Measurements from ENCODE around the gene GUCY1A1. TPM values are rescaled to one million over a fixed set of nuclear protein-coding genes. Genes with fewer than 3 reads are reported as not detected.
A peak's percentile ranks its signal among the peaks of the same experiment; 100 is the strongest.

Gene GUCY1A1
- total and polyA plus RNA-seq, 12 donors, result 6.7 to 101 (median 60.2) TPM

- ATAC-seq, result no peak
- TF ChIP-seq CTCF (IDR thresholded peaks at IDR 0.05), result no peak
- 42 to 70% methylated on average over 1 of the region's 1 CpG for WGBS, 2 donors
These were observed 8.0 kb upstream of the GUCY1A1 start for GRCh38 chr4:155658681-155659064.

GRCh38 chr4:155659176-155659575 is 7.5 kb upstream of the GUCY1A1 start:
- no peak for ATAC-seq
- Histone ChIP-seq H3K36me3 (no peaks in the 10 kb centered on the region), H3K9me3 (peaks cover 0 to 14% (median 0%) of the 10 kb centered on the region in 11 donors), H3K27ac (peak overlapping the region in 3 of 10 donors; percentile 29 to 39 (median 31)), H3K4me1 (peaks cover 0 to 20% (median 10%) of the 10 kb centered on the region in 9 donors), H3K4me3 (no peak overlapping the region), H3K27me3 (no peaks in the 10 kb centered on the region)
- intact Hi-C loops (cut with DNase I), result no loop called here
- DNase-seq, result no peak
- TF ChIP-seq CTCF (IDR thresholded peaks at IDR 0.05), result no peak
- 80 to 86% methylated on average over 1 of the region's 1 CpG for WGBS, 2 donors

More at GRCh38 chr4:155658681-155659064, 8.0 kb upstream of the GUCY1A1 start:
- DNase-seq, result no peak
- no peaks in the 10 kb centered on the region for H3K27me3 ChIP-seq
- H3K4me1 ChIP-seq, result peaks cover 0 to 20% (median 10%) of the 10 kb centered on the region in 9 donors
- intact Hi-C loops (cut with DNase I), result no loop called here
- H3K9me3 ChIP-seq, result peaks cover 0 to 14% (median 0%) of the 10 kb centered on the region in 11 donors
- no peaks in the 10 kb centered on the region for H3K36me3 ChIP-seq
- H3K4me3 ChIP-seq, result no peak overlapping the region
- H3K27ac ChIP-seq, result peak overlapping the region in 2 of 10 donors; percentile 31 to 39

- H3K9me3 ChIP-seq, result peaks cover 0 to 14% (median 0%) of the 10 kb centered on the region in 11 donors
- intact Hi-C loops (cut with DNase I), result loop anchor here in 6 of 10 donors (5.0 to 10.0 kb wide), 7 partner anchors 114 to 218 kb away; no protein-coding TSS in a partner anchor
- 76 to 86% methylated on average over 2 of the region's 2 CpGs for WGBS, 2 donors
- H3K36me3 ChIP-seq, result no peaks in the 10 kb centered on the region
- no peaks in the 10 kb centered on the region for H3K27me3 ChIP-seq
- ATAC-seq, result no peak
- DNase-seq, result no peak
- H3K4me3 ChIP-seq, result no peak overlapping the region
- no peak for TF ChIP-seq CTCF (IDR thresholded peaks at IDR 0.05)
- H3K4me1 ChIP-seq, result peaks cover 0 to 24% (median 10%) of the 10 kb centered on the region in 9 donors
- H3K27ac ChIP-seq, result peak overlapping the region in 1 of 10 donors; percentile 23
These were observed 6.2 kb upstream of the GUCY1A1 start for GRCh38 chr4:155660436-155660835.

- Histone ChIP-seq H3K4me3 (no peak overlapping the region), H3K36me3 (no peaks in the 10 kb centered on the region), H3K27me3 (peaks cover 0 to 31% (median 0%) of the 10 kb centered on the region in 7 donors), H3K9me3 (no peaks in the 10 kb centered on the region), H3K27ac (peak overlapping the region in 3 of 10 donors; percentile 93 to 95 (median 94)), H3K4me1 (peaks cover 0 to 22% (median 9%) of the 10 kb centered on the region in 9 donors)
- ATAC-seq, result no peak
- no peak for DNase-seq
- 86 to 91% methylated on average over 2 of the region's 2 CpGs for WGBS, 2 donors
- TF ChIP-seq CTCF (IDR thresholded peaks at IDR 0.05), result no peak
- intact Hi-C loops (cut with DNase I), result loop anchor here in 8 of 10 donors (5.0 to 10.0 kb wide), 12 partner anchors 42 to 223 kb away; partner anchors contain the start of gene GUCY1B1 (in 2 of the 8)
These were observed 1.6 kb upstream of the GUCY1A1 start for GRCh38 chr4:155665054-155665453.
